Prostate gland (tissue), 2 donors: ENCODE data around the gene CELF4. TPM values are rescaled to one million over a fixed set of nuclear protein-coding genes. Genes with fewer than 3 reads are reported as not detected.

Source experiments
- DNase-seq: peaks from one replicate; pipeline ENCODE4 v3.0.0-alpha.2; 2019; ENCODE audit warnings: low spot score
- H3K27ac ChIP-seq, 2 donors: fragments of 200-600 bp; sonication (generic); 2 replicates each; pipeline ENCODE4 v1.5.1; 2017 to 2019
- H3K27me3 ChIP-seq: fragments of 200-600 bp; sonication (generic); replicated peaks from 2 replicates; pipeline ENCODE4 v1.5.1; 2019; ENCODE audit not compliant: insufficient read depth
- H3K36me3 ChIP-seq, 2 donors: fragments of 200-600 bp; sonication (generic); 1 replicate in 1 of 2; 2 replicates in 1 of 2; pipeline versions ENCODE4 v1.5.1 to v1.8.1; 2017 to 2019
- H3K4me1 ChIP-seq: fragments of 200-600 bp; sonication (generic); replicated peaks from 2 replicates; pipeline ENCODE4 v1.5.1; 2019
- H3K4me3 ChIP-seq, 2 donors: fragments of 200-600 bp; sonication (generic); 2 replicates each; pipeline ENCODE4 v1.5.1; 2017 to 2019
- H3K9me3 ChIP-seq: fragments of 200-600 bp; sonication (generic); 2 replicates; pipeline ENCODE4 v1.5.1; 2017
- POLR2A ChIP-seq: fragments of 450-650 bp; IDR thresholded peaks from one replicate; pipeline ENCODE4 v1.6.1; 2016; ENCODE audit warnings: antibody characterized with exemption, mild to moderate bottlenecking
- POLR2AphosphoS5 ChIP-seq: sonication (generic); formaldehyde crosslinking; IDR thresholded peaks from one replicate; pipeline ENCODE4 v1.6.1; 2017; ENCODE audit warnings: antibody characterized with exemption
- WGBS: methylation state at CpG from one replicate; pipeline ENCODE4 v1.1.5; 2018; 5-methylcytosine and 5-hydroxymethylcytosine counted together
- intact Hi-C: fragments of 100-400 bp; cut with DNase I; formaldehyde crosslinking; loops from one replicate; pipeline ENCODE4 v1.14.2; 2022
- total RNA-seq, 2 donors: library from RNA; depleted of rRNA; stranded (reverse); fragments of >200 nt; gene quantifications; one replicate each; pipeline ENCODE4 v1.1.0, GENCODE V29; 2016
- TF ChIP-seq, protein P1 (sequence below), 4 experiments: fragments of 200-600 bp in 2 of 4; fragments of 450-650 bp in 2 of 4; sonication (generic) in 2 of 4; IDR thresholded peaks; 1 replicate in 3 of 4; 2 replicates in 1 of 4; pipeline ENCODE4 v1.5.1; 2016 to 2019; ENCODE audit warnings: antibody characterized with exemption in 4 of 4, mild to moderate bottlenecking in 2 of 4, moderate library complexity in 2 of 4

Gene CELF4
- total RNA-seq, 2 donors from 2014 or later: 7.8 to 8.5 TPM

DNA sequence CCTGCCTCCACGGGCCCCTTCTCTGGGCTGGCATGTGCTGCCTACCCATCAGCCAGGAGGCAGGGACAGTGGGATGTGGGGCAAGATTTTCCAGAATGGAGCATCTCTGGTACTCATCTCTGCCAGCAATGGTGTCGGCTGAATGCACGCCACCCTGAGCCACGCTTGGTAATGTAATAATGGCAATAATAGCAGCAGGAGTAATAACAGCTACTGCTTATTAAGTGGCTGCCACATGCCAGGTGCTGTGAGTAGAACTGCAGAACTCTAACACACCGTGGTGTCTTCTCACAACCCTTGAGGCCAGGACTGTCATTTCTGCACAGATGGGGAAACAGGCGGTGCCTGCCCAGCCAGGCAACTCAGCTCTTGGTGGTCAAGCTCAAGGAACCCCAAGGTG lies 113.6 kb downstream of the CELF4 start:
- TF ChIP-seq, protein P1, sequence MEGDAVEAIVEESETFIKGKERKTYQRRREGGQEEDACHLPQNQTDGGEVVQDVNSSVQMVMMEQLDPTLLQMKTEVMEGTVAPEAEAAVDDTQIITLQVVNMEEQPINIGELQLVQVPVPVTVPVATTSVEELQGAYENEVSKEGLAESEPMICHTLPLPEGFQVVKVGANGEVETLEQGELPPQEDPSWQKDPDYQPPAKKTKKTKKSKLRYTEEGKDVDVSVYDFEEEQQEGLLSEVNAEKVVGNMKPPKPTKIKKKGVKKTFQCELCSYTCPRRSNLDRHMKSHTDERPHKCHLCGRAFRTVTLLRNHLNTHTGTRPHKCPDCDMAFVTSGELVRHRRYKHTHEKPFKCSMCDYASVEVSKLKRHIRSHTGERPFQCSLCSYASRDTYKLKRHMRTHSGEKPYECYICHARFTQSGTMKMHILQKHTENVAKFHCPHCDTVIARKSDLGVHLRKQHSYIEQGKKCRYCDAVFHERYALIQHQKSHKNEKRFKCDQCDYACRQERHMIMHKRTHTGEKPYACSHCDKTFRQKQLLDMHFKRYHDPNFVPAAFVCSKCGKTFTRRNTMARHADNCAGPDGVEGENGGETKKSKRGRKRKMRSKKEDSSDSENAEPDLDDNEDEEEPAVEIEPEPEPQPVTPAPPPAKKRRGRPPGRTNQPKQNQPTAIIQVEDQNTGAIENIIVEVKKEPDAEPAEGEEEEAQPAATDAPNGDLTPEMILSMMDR (IDR thresholded peaks at IDR 0.05): no peak
- TF ChIP-seq POLR2A: no peak
- no peak for TF ChIP-seq POLR2AphosphoS5
- Histone ChIP-seq H3K36me3 (no peaks in the 10 kb centered on the region), H3K4me1 (peaks cover 6% of the 10 kb centered on the region), H3K27me3 (no peaks in the 10 kb centered on the region), H3K27ac (no peak overlapping the region), H3K4me3 (no peak overlapping the region), H3K9me3 (no peaks in the 10 kb centered on the region)
- WGBS: 95% methylated on average over 6 of the region's 6 CpGs
- intact Hi-C loops: loop anchor here (10.0 kb wide), 1 partner anchor 63 kb away; no protein-coding TSS in a partner anchor
- DNase-seq: no peak

DNA sequence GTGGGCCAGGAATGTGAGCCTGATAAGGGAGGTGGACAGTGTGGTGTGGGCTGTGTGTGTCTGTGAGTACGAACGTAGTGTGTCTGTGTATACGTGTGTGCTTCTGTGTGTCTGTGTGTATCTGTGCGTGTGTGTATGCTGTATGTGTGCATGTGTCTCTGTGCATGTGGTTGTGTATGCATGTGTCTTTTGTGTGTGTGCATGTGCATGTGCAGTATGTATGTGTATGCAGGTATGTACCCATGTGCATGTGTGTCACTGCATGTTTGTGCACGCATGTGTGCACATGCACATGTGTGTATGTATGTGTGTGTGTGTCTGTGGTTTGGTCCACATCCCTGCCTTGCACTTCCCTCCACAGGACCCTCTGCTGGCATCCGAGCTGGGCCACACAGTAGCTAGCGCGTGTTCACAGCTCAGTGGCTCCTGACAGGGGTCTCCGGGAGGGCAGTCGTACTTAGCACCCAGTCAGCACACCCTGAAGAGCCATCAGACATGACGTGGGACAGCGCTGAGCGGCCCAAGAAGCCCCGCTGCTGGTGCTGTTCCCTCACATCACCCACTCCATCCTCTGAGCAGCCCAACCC lies 114.3 kb downstream of the CELF4 start:
- H3K27me3 ChIP-seq: no peaks in the 10 kb centered on the region
- intact Hi-C loops: loop anchor here (10.0 kb wide), 1 partner anchor 63 kb away; no protein-coding TSS in a partner anchor
- no peak overlapping the region for H3K27ac ChIP-seq
- DNase-seq: no peak
- no peaks in the 10 kb centered on the region for H3K9me3 ChIP-seq
- no peak overlapping the region for H3K4me3 ChIP-seq
- TF ChIP-seq, protein P1 (IDR thresholded peaks at IDR 0.05): no peak
- no peak for TF ChIP-seq POLR2A
- no peak for TF ChIP-seq POLR2AphosphoS5
- H3K4me1 ChIP-seq: peaks cover 6% of the 10 kb centered on the region
- H3K36me3 ChIP-seq: no peaks in the 10 kb centered on the region
- 95% methylated on average over 14 of the region's 14 CpGs for WGBS

DNA sequence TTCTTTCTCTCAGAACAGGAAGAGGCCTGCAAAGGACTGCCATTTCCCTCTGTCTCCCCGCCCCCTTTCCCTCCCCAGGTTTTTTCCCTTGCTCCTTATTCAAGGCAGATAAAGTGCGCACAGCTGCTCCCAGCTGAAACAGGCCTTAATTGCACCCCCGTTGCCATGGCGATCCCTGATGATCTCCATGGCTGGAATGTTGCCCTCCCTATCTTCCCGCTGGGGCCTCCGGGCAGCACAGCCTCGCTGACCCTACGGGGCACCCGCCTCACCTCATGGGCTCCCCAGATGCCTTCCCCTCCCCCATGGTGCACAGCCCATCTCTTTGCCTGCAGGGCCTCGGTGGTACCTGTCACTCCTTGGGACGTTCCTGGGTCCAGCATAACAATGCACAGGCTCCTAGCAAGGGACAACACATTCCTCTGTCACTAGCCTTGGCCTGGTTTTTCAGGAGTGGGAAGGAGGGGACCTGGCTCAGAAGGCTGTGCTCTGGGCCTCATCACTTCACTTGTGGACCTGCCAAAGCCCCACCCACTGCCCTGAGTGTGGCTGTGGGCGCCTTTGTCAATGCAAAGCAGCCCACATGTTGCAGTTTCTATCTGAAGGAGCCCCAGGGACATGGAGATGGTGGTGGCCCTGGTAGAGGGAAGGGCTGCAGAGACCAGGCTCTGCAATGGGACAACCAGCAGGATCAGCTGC lies 115.0 kb downstream of the CELF4 start:
- peaks cover 6% of the 10 kb centered on the region for H3K4me1 ChIP-seq
- 41% methylated on average over 12 of the region's 12 CpGs for WGBS
- no peak for DNase-seq
- intact Hi-C loops: loop anchor here (10.0 kb wide), 1 partner anchor 64 kb away; no protein-coding TSS in a partner anchor
- no peak overlapping the region for H3K27ac ChIP-seq
- H3K27me3 ChIP-seq: no peaks in the 10 kb centered on the region
- TF ChIP-seq POLR2A (no peak), POLR2AphosphoS5 (no peak)
- TF ChIP-seq, protein P1 (IDR thresholded peaks at IDR 0.05): no peak
- no peaks in the 10 kb centered on the region for H3K36me3 ChIP-seq
- no peak overlapping the region for H3K4me3 ChIP-seq
- H3K9me3 ChIP-seq: no peaks in the 10 kb centered on the region

DNA sequence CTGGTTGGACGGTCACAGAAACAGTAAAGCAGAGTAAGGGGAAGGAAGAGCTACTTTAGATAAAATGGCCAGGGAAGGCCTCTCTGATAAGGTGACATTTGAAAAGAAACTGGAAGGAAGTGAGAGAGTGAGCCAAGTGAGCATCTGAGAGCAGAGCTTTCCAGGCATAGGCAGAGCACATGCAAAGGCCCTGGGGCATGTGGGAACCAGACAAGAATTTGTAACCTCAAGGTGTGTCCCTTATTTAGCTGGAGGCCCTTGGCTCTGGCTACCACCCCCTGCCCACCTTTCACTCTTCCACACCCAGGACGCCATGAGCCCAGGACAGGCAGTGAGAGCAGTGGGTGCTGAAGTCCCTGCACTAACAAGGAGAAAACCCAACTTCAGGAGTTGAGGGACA lies 116.0 kb downstream of the CELF4 start:
- Histone ChIP-seq H3K4me3 (no peak overlapping the region), H3K4me1 (peaks cover 6% of the 10 kb centered on the region), H3K36me3 (no peaks in the 10 kb centered on the region), H3K27me3 (no peaks in the 10 kb centered on the region), H3K9me3 (no peaks in the 10 kb centered on the region), H3K27ac (no peak overlapping the region)
- DNase-seq: no peak
- TF ChIP-seq, protein P1 (IDR thresholded peaks at IDR 0.05): no peak
- no peak for TF ChIP-seq POLR2AphosphoS5
- no peak for TF ChIP-seq POLR2A
- intact Hi-C loops: loop anchor here (10.0 kb wide), 2 partner anchors 65 to 85 kb away; no protein-coding TSS in a partner anchor
- WGBS: 79% methylated on average over 2 of the region's 2 CpGs
